ENCODE data around the gene ZNF80. TPM values are rescaled to one million over a fixed set of nuclear protein-coding genes. Genes with fewer than 3 reads are reported as not detected.

ZNF80 gene
- total RNA-seq, 2 experiments from 2014 or later, result 5.1 to 5.3 TPM

Other genes starting within 250 kb of the ZNF80 start
- gene CCDC191, start 181.1 kb downstream of the ZNF80 start, total RNA-seq, result 1 to 10 TPM; 2.7 to 3.0 TPM
- gene QTRT2, start 180.8 kb downstream of the ZNF80 start, total RNA-seq, result 10 to 100 TPM; 30.0 to 33.0 TPM
- under 1 TPM in 1 of 2 experiments, not detected in 1; 0.30 TPM for gene DRD3, start 58.5 kb downstream of the ZNF80 start, total RNA-seq
- gene TIGIT, start 56.5 kb upstream of the ZNF80 start, total RNA-seq, result 10 to 100 TPM; 35.5 to 42.4 TPM